Fibroblast of peridontal ligament (primary cell): Measurements from ENCODE around the gene GDPD3.

Experiments
- DNase-seq: peaks from one replicate; pipeline ENCODE4 v3.0.0-alpha.2; 2010; ENCODE audit errors: extremely low read depth

The GDPD3 gene

GRCh38 chr16:30078744-30079143, 34.6 kb downstream of the GDPD3 start:
- no peak for DNase-seq

- no peak for DNase-seq
These were observed 35.7 kb downstream of the GDPD3 start for GRCh38 chr16:30077656-30078055.

- no peak for DNase-seq
These were observed 37.0 kb downstream of the GDPD3 start for GRCh38 chr16:30076276-30076791.

GRCh38 chr16:30075503-30076275, 37.6 kb downstream of the GDPD3 start, which contains the start of gene PPP4C:
TSS of gene PPP4C (plus strand) at chr16:30075994. CDS start at chr16:30076378, 384 bp downstream.
- peak; percentile 84 for DNase-seq

- DNase-seq = no peak
These were observed 42.8 kb downstream of the GDPD3 start for GRCh38 chr16:30070490-30070889.

GRCh38 chr16:30069611-30070462, 43.5 kb downstream of the GDPD3 start:
- DNase-seq = no peak

- no peak for DNase-seq
These were observed 44.4 kb downstream of the GDPD3 start for GRCh38 chr16:30068750-30069610.

- DNase-seq = no peak
These were observed 45.0 kb downstream of the GDPD3 start for GRCh38 chr16:30068333-30068732.

- DNase-seq = no peak
These were observed 45.8 kb downstream of the GDPD3 start for GRCh38 chr16:30067584-30067916.

- no peak for DNase-seq
These were observed 46.4 kb downstream of the GDPD3 start for GRCh38 chr16:30066761-30067583.

- DNase-seq = peak; percentile 58
These were observed 47.2 kb downstream of the GDPD3 start for GRCh38 chr16:30065943-30066760.

- peak; percentile 97 for DNase-seq
These were observed 48.0 kb downstream of the GDPD3 start, which contains the start of gene ALDOA for GRCh38 chr16:30065102-30065942. TSS of gene ALDOA (plus strand) at chr16:30065760. CDS start at chr16:30066898, 1,138 bp downstream.

GRCh38 chr16:30064729-30065101, 48.6 kb downstream of the GDPD3 start:
- DNase-seq = no peak

GRCh38 chr16:30063893-30064728, 49.2 kb downstream of the GDPD3 start:
- peak; percentile 49 for DNase-seq

GRCh38 chr16:30063278-30063892, 50.0 kb downstream of the GDPD3 start:
- DNase-seq = no peak

GRCh38 chr16:30060836-30061554, 52.3 kb downstream of the GDPD3 start:
- DNase-seq = no peak

- no peak for DNase-seq
These were observed 53.0 kb downstream of the GDPD3 start for GRCh38 chr16:30060346-30060745.
